Measurements from ENCODE around the gene LIFR.

Gene LIFR

GRCh38 chr5:38515092-38515491 is 41.4 kb downstream of the LIFR start:
- H3K4me1 ChIP-seq (ENCODE audit: insufficient read depth, low read length): no peaks in the 10 kb centered on the region
- H3K4me3 ChIP-seq (ENCODE audit: low read depth in 1 of 2, low read length in 2 of 2): no peak overlapping the region
- H3K27me3 ChIP-seq (ENCODE audit: control insufficient read depth in 1 of 2, insufficient read depth in 2 of 2, low read length in 2 of 2): no peaks in the 10 kb centered on the region
- H3K9me3 ChIP-seq (ENCODE audit: low read length): no peaks in the 10 kb centered on the region
- no peak overlapping the region for H3K9ac ChIP-seq (ENCODE audit: low read length)
- peaks cover 7% of the 10 kb centered on the region for H3K36me3 ChIP-seq (ENCODE audit: insufficient read depth, low read length)
- H3K27ac ChIP-seq (ENCODE audit: low read depth, low read length): no peak overlapping the region

- H3K9me3 ChIP-seq (ENCODE audit: low read length): no peaks in the 10 kb centered on the region
- no peak overlapping the region for H3K4me3 ChIP-seq (ENCODE audit: low read depth in 1 of 2, low read length in 2 of 2)
- H3K4me1 ChIP-seq (ENCODE audit: insufficient read depth, low read length): no peaks in the 10 kb centered on the region
- H3K27ac ChIP-seq (ENCODE audit: low read depth, low read length): no peak overlapping the region
- H3K27me3 ChIP-seq (ENCODE audit: control insufficient read depth in 1 of 2, insufficient read depth in 2 of 2, low read length in 2 of 2): no peaks in the 10 kb centered on the region
- no peak overlapping the region for H3K9ac ChIP-seq (ENCODE audit: low read length)
- H3K36me3 ChIP-seq (ENCODE audit: insufficient read depth, low read length): peaks cover 11% of the 10 kb centered on the region
These were observed 47.3 kb downstream of the LIFR start for GRCh38 chr5:38509185-38509584.

- no peaks in the 10 kb centered on the region for H3K4me1 ChIP-seq (ENCODE audit: insufficient read depth, low read length)
- H3K4me3 ChIP-seq (ENCODE audit: low read depth in 1 of 2, low read length in 2 of 2): no peak overlapping the region
- no peak overlapping the region for H3K27ac ChIP-seq (ENCODE audit: low read depth, low read length)
- no peaks in the 10 kb centered on the region for H3K9me3 ChIP-seq (ENCODE audit: low read length)
- no peak overlapping the region for H3K9ac ChIP-seq (ENCODE audit: low read length)
- H3K27me3 ChIP-seq (ENCODE audit: control insufficient read depth in 1 of 2, insufficient read depth in 2 of 2, low read length in 2 of 2): no peaks in the 10 kb centered on the region
- peaks cover 8% of the 10 kb centered on the region for H3K36me3 ChIP-seq (ENCODE audit: insufficient read depth, low read length)
These were observed 50.1 kb downstream of the LIFR start for GRCh38 chr5:38506302-38506701.

GRCh38 chr5:38500573-38501260 is 55.7 kb downstream of the LIFR start:
- peaks cover 26% of the 10 kb centered on the region for H3K36me3 ChIP-seq (ENCODE audit: insufficient read depth, low read length)
- no peaks in the 10 kb centered on the region for H3K4me1 ChIP-seq (ENCODE audit: insufficient read depth, low read length)
- no peaks in the 10 kb centered on the region for H3K9me3 ChIP-seq (ENCODE audit: low read length)
- H3K4me3 ChIP-seq (ENCODE audit: low read depth in 1 of 2, low read length in 2 of 2): no peak overlapping the region
- no peaks in the 10 kb centered on the region for H3K27me3 ChIP-seq (ENCODE audit: control insufficient read depth in 1 of 2, insufficient read depth in 2 of 2, low read length in 2 of 2)
- H3K27ac ChIP-seq (ENCODE audit: low read depth, low read length): no peak overlapping the region
- H3K9ac ChIP-seq (ENCODE audit: low read length): no peak overlapping the region

GRCh38 chr5:38497946-38498345 is 58.5 kb downstream of the LIFR start:
- no peaks in the 10 kb centered on the region for H3K4me1 ChIP-seq (ENCODE audit: insufficient read depth, low read length)
- H3K4me3 ChIP-seq (ENCODE audit: low read depth in 1 of 2, low read length in 2 of 2): no peak overlapping the region
- no peak overlapping the region for H3K27ac ChIP-seq (ENCODE audit: low read depth, low read length)
- no peak overlapping the region for H3K9ac ChIP-seq (ENCODE audit: low read length)
- no peaks in the 10 kb centered on the region for H3K27me3 ChIP-seq (ENCODE audit: control insufficient read depth in 1 of 2, insufficient read depth in 2 of 2, low read length in 2 of 2)
- peaks cover 22% of the 10 kb centered on the region for H3K36me3 ChIP-seq (ENCODE audit: insufficient read depth, low read length)
- H3K9me3 ChIP-seq (ENCODE audit: low read length): no peaks in the 10 kb centered on the region

- no peaks in the 10 kb centered on the region for H3K4me1 ChIP-seq (ENCODE audit: insufficient read depth, low read length)
These were observed 61.7 kb downstream of the LIFR start for GRCh38 chr5:38494763-38495162.

GRCh38 chr5:38494175-38494574 is 62.3 kb downstream of the LIFR start:
- H3K27me3 ChIP-seq (ENCODE audit: control insufficient read depth in 1 of 2, insufficient read depth in 2 of 2, low read length in 2 of 2): no peaks in the 10 kb centered on the region
- H3K9ac ChIP-seq (ENCODE audit: low read length): no peak overlapping the region
- no peaks in the 10 kb centered on the region for H3K4me1 ChIP-seq (ENCODE audit: insufficient read depth, low read length)
- H3K9me3 ChIP-seq (ENCODE audit: low read length): no peaks in the 10 kb centered on the region
- H3K27ac ChIP-seq (ENCODE audit: low read depth, low read length): no peak overlapping the region
- H3K36me3 ChIP-seq (ENCODE audit: insufficient read depth, low read length): peaks cover 10% of the 10 kb centered on the region
- no peak overlapping the region for H3K4me3 ChIP-seq (ENCODE audit: low read depth in 1 of 2, low read length in 2 of 2)

More at GRCh38 chr5:38494763-38495162, 61.7 kb downstream of the LIFR start:
- no peaks in the 10 kb centered on the region for H3K9me3 ChIP-seq (ENCODE audit: low read length)
- no peak overlapping the region for H3K9ac ChIP-seq (ENCODE audit: low read length)
- no peak overlapping the region for H3K4me3 ChIP-seq (ENCODE audit: low read depth in 1 of 2, low read length in 2 of 2)
- peaks cover 10% of the 10 kb centered on the region for H3K36me3 ChIP-seq (ENCODE audit: insufficient read depth, low read length)
- H3K27ac ChIP-seq (ENCODE audit: low read depth, low read length): no peak overlapping the region
- no peaks in the 10 kb centered on the region for H3K27me3 ChIP-seq (ENCODE audit: control insufficient read depth in 1 of 2, insufficient read depth in 2 of 2, low read length in 2 of 2)

- H3K9ac ChIP-seq (ENCODE audit: low read length): no peak overlapping the region
- no peaks in the 10 kb centered on the region for H3K9me3 ChIP-seq (ENCODE audit: low read length)
- H3K4me1 ChIP-seq (ENCODE audit: insufficient read depth, low read length): no peaks in the 10 kb centered on the region
- H3K4me3 ChIP-seq (ENCODE audit: low read depth in 1 of 2, low read length in 2 of 2): no peak overlapping the region
- H3K27me3 ChIP-seq (ENCODE audit: control insufficient read depth in 1 of 2, insufficient read depth in 2 of 2, low read length in 2 of 2): no peaks in the 10 kb centered on the region
- H3K36me3 ChIP-seq (ENCODE audit: insufficient read depth, low read length): peaks cover 22% of the 10 kb centered on the region
- H3K27ac ChIP-seq (ENCODE audit: low read depth, low read length): no peak overlapping the region
These were observed 72.5 kb downstream of the LIFR start for GRCh38 chr5:38483805-38484398.

- no peak overlapping the region for H3K9ac ChIP-seq (ENCODE audit: low read length)
These were observed 77.0 kb downstream of the LIFR start for GRCh38 chr5:38479315-38479904.

GRCh38 chr5:38478878-38479277 is 77.6 kb downstream of the LIFR start:
- Histone ChIP-seq H3K4me3 (ENCODE audit: low read depth in 1 of 2, low read length in 2 of 2) (no peak overlapping the region), H3K9me3 (ENCODE audit: low read length) (no peaks in the 10 kb centered on the region), H3K4me1 (ENCODE audit: insufficient read depth, low read length) (no peaks in the 10 kb centered on the region), H3K27me3 (ENCODE audit: control insufficient read depth in 1 of 2, insufficient read depth in 2 of 2, low read length in 2 of 2) (no peaks in the 10 kb centered on the region), H3K27ac (ENCODE audit: low read depth, low read length) (no peak overlapping the region), H3K9ac (ENCODE audit: low read length) (no peak overlapping the region), H3K36me3 (ENCODE audit: insufficient read depth, low read length) (peaks cover 10% of the 10 kb centered on the region)

More at GRCh38 chr5:38479315-38479904, 77.0 kb downstream of the LIFR start:
- H3K9me3 ChIP-seq (ENCODE audit: low read length): no peaks in the 10 kb centered on the region
- H3K4me3 ChIP-seq (ENCODE audit: low read depth in 1 of 2, low read length in 2 of 2): no peak overlapping the region
- no peaks in the 10 kb centered on the region for H3K27me3 ChIP-seq (ENCODE audit: control insufficient read depth in 1 of 2, insufficient read depth in 2 of 2, low read length in 2 of 2)
- H3K36me3 ChIP-seq (ENCODE audit: insufficient read depth, low read length): peaks cover 10% of the 10 kb centered on the region
- H3K27ac ChIP-seq (ENCODE audit: low read depth, low read length): no peak overlapping the region
- H3K4me1 ChIP-seq (ENCODE audit: insufficient read depth, low read length): no peaks in the 10 kb centered on the region

- Histone ChIP-seq H3K9ac (ENCODE audit: low read length) (no peak overlapping the region), H3K27ac (ENCODE audit: low read depth, low read length) (no peak overlapping the region), H3K4me3 (ENCODE audit: low read depth in 1 of 2, low read length in 2 of 2) (no peak overlapping the region), H3K27me3 (ENCODE audit: control insufficient read depth in 1 of 2, insufficient read depth in 2 of 2, low read length in 2 of 2) (no peaks in the 10 kb centered on the region), H3K4me1 (ENCODE audit: insufficient read depth, low read length) (no peaks in the 10 kb centered on the region), H3K36me3 (ENCODE audit: insufficient read depth, low read length) (peaks cover 10% of the 10 kb centered on the region), H3K9me3 (ENCODE audit: low read length) (no peaks in the 10 kb centered on the region)
These were observed 78.3 kb downstream of the LIFR start for GRCh38 chr5:38478166-38478565.
